ENCODE data around the gene TCEA3.

DNA sequence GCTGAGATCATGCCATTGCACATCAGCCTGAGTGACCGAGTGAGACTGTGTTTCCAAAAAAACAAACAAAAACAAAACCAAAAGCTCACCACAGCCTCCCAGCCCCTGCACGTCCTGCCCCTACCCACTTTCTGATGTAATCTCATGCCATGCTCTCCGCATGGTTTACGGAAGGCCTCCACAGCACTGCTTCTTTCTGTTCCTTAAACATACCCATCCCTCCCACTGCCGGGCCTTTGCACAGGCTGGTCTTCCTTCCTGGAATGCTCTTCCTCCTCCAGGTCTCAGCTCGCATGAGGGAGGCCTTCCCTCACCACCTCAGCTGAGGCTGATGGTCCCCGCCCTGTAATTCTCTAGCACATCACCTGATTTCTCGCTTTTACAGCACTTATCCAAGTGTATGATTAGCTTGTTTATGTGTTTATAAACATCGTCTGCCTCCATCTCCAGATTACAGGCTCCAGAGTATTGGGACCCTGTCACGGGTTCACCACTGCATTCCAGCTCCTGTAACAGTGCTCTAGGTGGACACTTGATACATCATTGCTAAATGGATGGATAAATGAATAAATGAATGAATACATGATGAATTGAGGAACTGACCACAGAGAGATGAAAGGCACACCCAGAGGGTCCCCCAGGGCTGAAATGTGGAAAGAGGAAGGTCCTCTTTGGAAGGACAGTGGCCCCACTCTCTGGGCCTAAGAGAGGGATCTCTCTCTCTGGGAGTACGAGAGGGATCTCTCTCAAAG is 22.1 kb downstream of the TCEA3 start:
- TF ChIP-seq, protein P1, sequence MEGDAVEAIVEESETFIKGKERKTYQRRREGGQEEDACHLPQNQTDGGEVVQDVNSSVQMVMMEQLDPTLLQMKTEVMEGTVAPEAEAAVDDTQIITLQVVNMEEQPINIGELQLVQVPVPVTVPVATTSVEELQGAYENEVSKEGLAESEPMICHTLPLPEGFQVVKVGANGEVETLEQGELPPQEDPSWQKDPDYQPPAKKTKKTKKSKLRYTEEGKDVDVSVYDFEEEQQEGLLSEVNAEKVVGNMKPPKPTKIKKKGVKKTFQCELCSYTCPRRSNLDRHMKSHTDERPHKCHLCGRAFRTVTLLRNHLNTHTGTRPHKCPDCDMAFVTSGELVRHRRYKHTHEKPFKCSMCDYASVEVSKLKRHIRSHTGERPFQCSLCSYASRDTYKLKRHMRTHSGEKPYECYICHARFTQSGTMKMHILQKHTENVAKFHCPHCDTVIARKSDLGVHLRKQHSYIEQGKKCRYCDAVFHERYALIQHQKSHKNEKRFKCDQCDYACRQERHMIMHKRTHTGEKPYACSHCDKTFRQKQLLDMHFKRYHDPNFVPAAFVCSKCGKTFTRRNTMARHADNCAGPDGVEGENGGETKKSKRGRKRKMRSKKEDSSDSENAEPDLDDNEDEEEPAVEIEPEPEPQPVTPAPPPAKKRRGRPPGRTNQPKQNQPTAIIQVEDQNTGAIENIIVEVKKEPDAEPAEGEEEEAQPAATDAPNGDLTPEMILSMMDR (conservative IDR thresholded peaks at IDR 0.05; ENCODE audit: low read depth, low read length): no peak
- TF ChIP-seq RAD21 (IDR thresholded peaks at IDR 0.05; ENCODE audit: low read length) (no peak), RFX5 (IDR thresholded peaks at IDR 0.05; ENCODE audit: low read depth, low read length) (no peak), MXI1 (IDR thresholded peaks at IDR 0.05; ENCODE audit: borderline replicate concordance, low read depth, low read length) (no peak), POLR2A (IDR thresholded peaks at IDR 0.05; ENCODE audit: low read depth, low read length) (no peak), SMC3 (IDR thresholded peaks at IDR 0.05; ENCODE audit: low read depth, low read length) (no peak)
- TF ChIP-seq, protein P2, sequence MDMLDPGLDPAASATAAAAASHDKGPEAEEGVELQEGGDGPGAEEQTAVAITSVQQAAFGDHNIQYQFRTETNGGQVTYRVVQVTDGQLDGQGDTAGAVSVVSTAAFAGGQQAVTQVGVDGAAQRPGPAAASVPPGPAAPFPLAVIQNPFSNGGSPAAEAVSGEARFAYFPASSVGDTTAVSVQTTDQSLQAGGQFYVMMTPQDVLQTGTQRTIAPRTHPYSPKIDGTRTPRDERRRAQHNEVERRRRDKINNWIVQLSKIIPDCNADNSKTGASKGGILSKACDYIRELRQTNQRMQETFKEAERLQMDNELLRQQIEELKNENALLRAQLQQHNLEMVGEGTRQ (IDR thresholded peaks at IDR 0.05; ENCODE audit: low read depth, low read length): no peak
- TF ChIP-seq, protein P3, sequence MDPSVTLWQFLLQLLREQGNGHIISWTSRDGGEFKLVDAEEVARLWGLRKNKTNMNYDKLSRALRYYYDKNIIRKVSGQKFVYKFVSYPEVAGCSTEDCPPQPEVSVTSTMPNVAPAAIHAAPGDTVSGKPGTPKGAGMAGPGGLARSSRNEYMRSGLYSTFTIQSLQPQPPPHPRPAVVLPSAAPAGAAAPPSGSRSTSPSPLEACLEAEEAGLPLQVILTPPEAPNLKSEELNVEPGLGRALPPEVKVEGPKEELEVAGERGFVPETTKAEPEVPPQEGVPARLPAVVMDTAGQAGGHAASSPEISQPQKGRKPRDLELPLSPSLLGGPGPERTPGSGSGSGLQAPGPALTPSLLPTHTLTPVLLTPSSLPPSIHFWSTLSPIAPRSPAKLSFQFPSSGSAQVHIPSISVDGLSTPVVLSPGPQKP (IDR thresholded peaks at IDR 0.05; ENCODE audit: borderline replicate concordance, low read depth, low read length): no peak

All from IMR-90 (cell line).